Heart left ventricle (tissue), 16 donors: Measurements from ENCODE around the gene TRIM33. TPM values are rescaled to one million over a fixed set of nuclear protein-coding genes. Genes with fewer than 3 reads are reported as not detected.

Experiments
- ATAC-seq, 4 donors: fragments of 200-7000 bp; cut with Tn5 transposase; one replicate each; pipeline ENCODE4 v1.9.1; 2020 to 2022; ENCODE audit warnings: moderate library complexity in 4 of 4, mild to moderate bottlenecking in 3 of 4, moderate number of reproducible peaks in 1 of 4
- DNase-seq, 5 donors: peaks; one replicate each; pipeline ENCODE4 v3.0.0-alpha.2; 2020
- H3K27ac ChIP-seq, 12 donors: fragments of 200-600 bp; sonication (generic) in 4 of 12; one replicate each; pipeline versions ENCODE4 v1.5.0 to v1.8.0; 2016 to 2022; ENCODE audit warnings: mild to moderate bottlenecking in 2 of 12
- H3K27me3 ChIP-seq, 9 donors: fragments of 200-600 bp; sonication (generic) in 2 of 9; one replicate each; pipeline versions ENCODE4 v1.5.1 to v1.8.0; 2016 to 2022; ENCODE audit warnings: mild to moderate bottlenecking in 3 of 9
- H3K36me3 ChIP-seq, 9 donors: fragments of 200-600 bp; sonication (generic) in 2 of 9; one replicate each; pipeline versions ENCODE4 v1.5.0 to v1.8.0; 2018 to 2022; ENCODE audit warnings: mild to moderate bottlenecking in 2 of 9
- H3K4me1 ChIP-seq, 12 donors: fragments of 200-600 bp; sonication (generic) in 4 of 12; one replicate each; pipeline versions ENCODE4 v1.5.0 to v1.8.0; 2016 to 2022; ENCODE audit warnings: mild to moderate bottlenecking in 3 of 12
- H3K4me3 ChIP-seq, 12 donors: fragments of 200-600 bp; sonication (generic) in 4 of 12; one replicate each; pipeline versions ENCODE4 v1.5.0 to v1.8.0; 2017 to 2022; ENCODE audit warnings: mild to moderate bottlenecking in 9 of 12, moderate library complexity in 4 of 12
- H3K9me3 ChIP-seq, 12 donors: fragments of 200-600 bp; sonication (generic) in 4 of 12; one replicate each; pipeline versions ENCODE4 v1.5.0 to v1.8.0; 2016 to 2022; ENCODE audit warnings: mild to moderate bottlenecking in 1 of 12
- CTCF ChIP-seq, 12 donors: fragments of 200-600 bp; sonication (generic) in 4 of 12; IDR thresholded peaks; one replicate each; pipeline versions ENCODE4 v1.5.0 to v1.8.0; 2018 to 2022; ENCODE audit warnings: antibody characterized with exemption in 12 of 12, mild to moderate bottlenecking in 5 of 12
- POLR2A ChIP-seq, 2 donors: fragments of 450-650 bp; IDR thresholded peaks; one replicate each; pipeline ENCODE4 v1.6.1; 2017; ENCODE audit warnings: antibody characterized with exemption in 2 of 2, mild to moderate bottlenecking in 2 of 2, moderate library complexity in 2 of 2
- WGBS, 4 donors: extraction: QIAGEN DNeasy Blood & Tissue Kit in 2 of 4; methylation state at CpG; one replicate each; pipeline versions ENCODE4 v1.1.5 to v1.1.7; 2013 to 2018; 5-methylcytosine and 5-hydroxymethylcytosine counted together
- intact Hi-C, 10 donors: fragments of 100-400 bp; cut with DNase I; formaldehyde crosslinking; loops; one replicate each; pipeline versions ENCODE4 v1.11.1 to v1.14.2; 2022
- polyA plus RNA-seq, 2 donors: library from polyadenylated mRNA; stranded (reverse); fragments of 200-250 nt; gene quantifications; one replicate each; pipeline ENCODE4 v1.2.3, GENCODE V29; 2013
- total RNA-seq, 9 donors: library from RNA; depleted of rRNA in 2 of 9; stranded (reverse); fragments of >200 nt in 2 of 9; fragmentation: NEBNext Ultra II Directional in 3 of 9; extraction: Animal tissue kit (Norgen Biotek cat#: 25700) in 3 of 9; gene quantifications; one replicate each; pipeline versions ENCODE4 v1.1.0 to v1.2.4, GENCODE V29; 2016 to 2023
- donor health status: ischemic (EF 13 %, LVEDD 7.1; RV severe dilation, severe dysfunction).
- donor health status: healthy with polysubstance abuse.
- donor health status: DM: no; HTN: yes; CAD: no.
- donor health status: DM: no; HTN: no; CAD: no.
- donor health status: ischemic (EF 25% LVEDD 6.9; RV normal size, moderate dysfunction).
- donor health status: ischemic (EF 25% LVEDD 5.7; RV mildly dilated, moderate dysfunction).
- donor health status: healthy.
- donor health status: DM: yes; HTN: yes; CAD: no.
- donor health status: ischemic (EF 35%, LVEDD 5.7; RV mildly dilated, moderate dysfunction).
- donor health status: nonischemic (EF 11% LVEDD 7.7; RV severe dilation, severe dysfunction).
- donor health status: DM: yes; HTN: yes; CAD: no.
- donor health status: PGD.
- donor health status: ischemic (EF 29% LVEDD 5.4; RV normal size, mild dysfunction).
- donor health status: nonischemic (EF 23%, LVEDD 6.1; RV moderate dilation, normal function).

The TRIM33 gene
- total and polyA plus RNA-seq, 11 donors = 6.1 to 30.8 (median 17.3) TPM

DNA sequence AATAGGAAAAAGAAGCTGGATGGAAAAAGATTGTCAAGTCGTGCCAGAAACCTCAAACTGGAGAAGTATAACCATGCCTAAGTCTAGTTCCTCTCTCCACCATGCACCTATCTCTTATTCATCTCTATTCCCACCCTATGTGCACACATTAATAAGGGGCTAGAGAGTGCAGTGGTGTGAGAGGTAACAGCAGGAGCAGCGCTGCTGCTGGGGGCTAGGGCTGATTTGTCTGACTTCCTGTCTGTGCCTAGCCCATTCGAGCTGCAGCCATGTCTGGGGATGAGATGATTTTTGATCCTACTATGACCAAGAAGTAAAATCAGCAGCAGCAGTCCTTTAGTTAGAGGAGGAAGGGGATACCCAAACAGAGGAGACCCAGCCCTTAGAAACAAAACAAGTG is 43.0 kb downstream of the TRIM33 start:
- peaks cover 0 to under 1% (median 0%) of the 10 kb centered on the region in 9 donors for H3K36me3 ChIP-seq
- no peak overlapping the region for H3K4me3 ChIP-seq
- ATAC-seq (peak in 2 of 4 donors; percentile 16 to 26), DNase-seq (no peak)
- no peak for TF ChIP-seq POLR2A (IDR thresholded peaks at IDR 0.05)
- TF ChIP-seq CTCF (IDR thresholded peaks at IDR 0.05) = no peak
- 36 to 52% (median 40%) methylated on average over 3 of the region's 3 CpGs for WGBS, 4 donors
- H3K27me3 ChIP-seq = no peaks in the 10 kb centered on the region
- H3K4me1 ChIP-seq = peaks cover 0 to 34% (median 18%) of the 10 kb centered on the region in 12 donors
- intact Hi-C loops = no loop called here
- no peaks in the 10 kb centered on the region for H3K9me3 ChIP-seq
- H3K27ac ChIP-seq = no peak overlapping the region

DNA sequence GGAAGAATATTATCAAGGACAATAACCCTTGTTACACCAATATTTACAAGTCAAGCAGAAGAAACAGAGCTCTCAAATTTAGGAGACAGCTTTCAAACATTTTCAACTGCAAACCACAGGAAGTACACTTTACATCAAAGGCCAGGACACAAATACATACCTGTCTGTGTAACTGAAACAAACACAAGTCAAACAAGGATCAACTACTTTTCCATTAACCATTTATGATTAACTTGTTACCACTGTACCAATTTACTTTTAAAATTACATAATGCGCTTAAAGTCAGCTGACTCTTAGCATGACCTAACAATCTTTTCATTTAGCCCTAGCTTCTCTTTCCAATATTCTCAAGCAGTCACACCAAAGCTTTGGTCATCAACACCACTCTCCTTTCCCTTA is 43.5 kb downstream of the TRIM33 start:
- peaks cover 0 to 6% (median 0%) of the 10 kb centered on the region in 9 donors for H3K36me3 ChIP-seq
- peak overlapping the region in 1 of 12 donors; percentile 21 for H3K27ac ChIP-seq
- no peak for ATAC-seq
- intact Hi-C loops = no loop called here
- no peaks in the 10 kb centered on the region for H3K27me3 ChIP-seq
- H3K4me1 ChIP-seq = peaks cover 0 to 34% (median 18%) of the 10 kb centered on the region in 12 donors
- H3K4me3 ChIP-seq = no peak overlapping the region
- no peak for DNase-seq
- H3K9me3 ChIP-seq = no peaks in the 10 kb centered on the region
- TF ChIP-seq CTCF (IDR thresholded peaks at IDR 0.05) (no peak), POLR2A (IDR thresholded peaks at IDR 0.05) (no peak)
- 92 to 97% (median 95%) methylated on average over 1 of the region's 1 CpG for WGBS, 4 donors

- intact Hi-C loops = no loop called here
- WGBS, 4 donors = 85 to 89% (median 87%) methylated on average over 14 of the region's 14 CpGs
- Histone ChIP-seq H3K27me3 (no peaks in the 10 kb centered on the region), H3K36me3 (peaks cover 0 to 15% (median 0%) of the 10 kb centered on the region in 9 donors), H3K4me1 (peaks cover 0 to 34% (median 18%) of the 10 kb centered on the region in 12 donors), H3K9me3 (no peaks in the 10 kb centered on the region), H3K4me3 (no peak overlapping the region), H3K27ac (no peak overlapping the region)
- TF ChIP-seq CTCF (IDR thresholded peaks at IDR 0.05) = no peak
- TF ChIP-seq POLR2A (IDR thresholded peaks at IDR 0.05) = no peak
- ATAC-seq (peak in 1 of 4 donors; percentile 26), DNase-seq (no peak)
Measured at GRCh38 chr1:114466334-114467014, 44.5 kb downstream of the TRIM33 start.

DNA sequence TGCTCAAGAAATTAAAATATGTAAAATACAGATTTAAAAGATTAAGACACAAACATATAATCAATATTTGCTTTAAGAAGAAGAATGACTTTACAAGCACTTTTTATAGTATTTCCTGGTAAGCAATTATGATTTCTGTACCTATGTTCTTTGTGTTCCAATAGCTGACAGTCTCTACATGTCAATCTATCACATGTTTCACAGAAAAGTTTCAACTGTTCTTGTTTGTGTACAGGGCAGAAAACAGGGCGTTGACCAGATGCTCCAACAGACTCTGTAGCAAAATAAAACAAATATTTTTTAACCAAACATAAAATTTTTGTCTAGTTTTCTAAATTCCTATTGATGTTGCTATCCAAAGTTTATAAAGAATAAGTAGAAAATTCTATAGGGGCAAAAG is 48.0 kb downstream of the TRIM33 start:
- Histone ChIP-seq H3K27me3 (no peaks in the 10 kb centered on the region), H3K36me3 (peaks cover 0 to 36% (median 6%) of the 10 kb centered on the region in 9 donors), H3K27ac (no peak overlapping the region), H3K9me3 (peaks cover 0 to 3% (median 0%) of the 10 kb centered on the region in 12 donors), H3K4me3 (no peak overlapping the region), H3K4me1 (peaks cover 0 to 31% (median 8%) of the 10 kb centered on the region in 12 donors)
- intact Hi-C loops = no loop called here
- DNase-seq (no peak), ATAC-seq (no peak)
- TF ChIP-seq CTCF (IDR thresholded peaks at IDR 0.05) = no peak
- no peak for TF ChIP-seq POLR2A (IDR thresholded peaks at IDR 0.05)
- WGBS, 4 donors = 97 to 100% (median 98%) methylated on average over 1 of the region's 1 CpG
